Heart right ventricle (tissue), 16 donors: ENCODE results near the gene CHMP3. TPM values are rescaled to one million over a fixed set of nuclear protein-coding genes. Genes with fewer than 3 reads are reported as not detected.

ENCODE experiments used
- ATAC-seq, 8 donors: fragments of 200-7000 bp; cut with Tn5 transposase; one replicate each; pipeline ENCODE4 v1.9.1; 2020; ENCODE audit warnings: mild to moderate bottlenecking in 8 of 8, moderate library complexity in 8 of 8, moderate number of reproducible peaks in 1 of 8
- DNase-seq, 2 donors: peaks; one replicate each; pipeline ENCODE4 v3.0.0-alpha.2; 2020
- H3K27ac ChIP-seq, 10 donors: fragments of 200-600 bp; sonication (generic) in 2 of 10; one replicate each; pipeline versions ENCODE4 v1.5.0 to v1.8.0; 2020 to 2022; ENCODE audit warnings: mild to moderate bottlenecking in 3 of 10
- H3K27me3 ChIP-seq, 7 donors: fragments of 200-600 bp; one replicate each; pipeline ENCODE4 v1.8.0; 2021 to 2022; ENCODE audit warnings: mild to moderate bottlenecking in 2 of 7
- H3K36me3 ChIP-seq, 9 donors: fragments of 200-600 bp; sonication (generic) in 1 of 9; one replicate each; pipeline versions ENCODE4 v1.5.0 to v1.8.0; 2020 to 2022; ENCODE audit warnings: mild to moderate bottlenecking in 2 of 9
- H3K4me1 ChIP-seq, 9 donors: fragments of 200-600 bp; sonication (generic) in 1 of 9; one replicate each; pipeline versions ENCODE4 v1.5.0 to v1.8.0; 2020 to 2022; ENCODE audit warnings: mild to moderate bottlenecking in 4 of 9
- H3K4me3 ChIP-seq, 10 donors: fragments of 200-600 bp; sonication (generic) in 2 of 10; one replicate each; pipeline versions ENCODE4 v1.5.0 to v1.8.0; 2020 to 2022; ENCODE audit warnings: mild to moderate bottlenecking in 7 of 10, moderate library complexity in 2 of 10
- H3K9me3 ChIP-seq, 11 donors: fragments of 200-600 bp in 10 of 11; sonication (generic) in 2 of 11; one replicate each; pipeline versions ENCODE4 v1.5.0 to v1.8.0; 2013 to 2022; ENCODE audit warnings: mild to moderate bottlenecking in 2 of 11, control low read depth in 1 of 11, moderate library complexity in 1 of 11
- CTCF ChIP-seq, 9 donors: fragments of 200-600 bp; sonication (generic) in 2 of 9; IDR thresholded peaks; one replicate each; pipeline versions ENCODE4 v1.5.0 to v1.8.0; 2021 to 2022; ENCODE audit warnings: antibody characterized with exemption in 9 of 9, mild to moderate bottlenecking in 5 of 9, moderate library complexity in 1 of 9
- WGBS, 2 donors: extraction: QIAGEN DNeasy Blood & Tissue Kit; methylation state at CpG; one replicate each; pipeline ENCODE4 v1.1.7; 2013; ENCODE audit warnings: inconsistent platforms in 1 of 2; 5-methylcytosine and 5-hydroxymethylcytosine counted together
- intact Hi-C, 10 donors: fragments of 100-400 bp; cut with DNase I; formaldehyde crosslinking; loops; one replicate each; pipeline versions ENCODE4 v1.11.1 to v1.14.2; 2022
- polyA plus RNA-seq, 2 donors: library from polyadenylated mRNA; stranded (reverse); fragments of 200-250 nt; gene quantifications; one replicate each; pipeline ENCODE4 v1.2.3, GENCODE V29; 2013
- total RNA-seq, 10 donors: library from RNA; stranded (reverse); fragmentation: NEBNext Ultra II Directional in 3 of 10; extraction: Animal tissue kit (Norgen Biotek cat#: 25700) in 3 of 10; gene quantifications; one replicate each; pipeline versions ENCODE4 v1.2.1 to v1.2.4, GENCODE V29; 2021 to 2023
- donor health status: Arrhythmogenic right ventricular cardiomyopathy.
- donor health status: ischemic (EF 13 %, LVEDD 7.1; RV severe dilation, severe dysfunction).
- donor health status: healthy with polysubstance abuse.
- donor health status: DM: no; HTN: yes; CAD: no.
- donor health status: DM: no; HTN: no; CAD: no.
- donor health status: ischemic (EF 25% LVEDD 6.9; RV normal size, moderate dysfunction).
- donor health status: ischemic (EF 25% LVEDD 5.7; RV mildly dilated, moderate dysfunction).
- donor health status: healthy.
- donor health status: DM: yes; HTN: yes; CAD: no.
- donor health status: Ischemic cardiomyopathy.
- donor health status: ischemic (EF 35%, LVEDD 5.7; RV mildly dilated, moderate dysfunction).
- donor health status: nonischemic (EF 11% LVEDD 7.7; RV severe dilation, severe dysfunction).
- donor health status: DM: yes; HTN: yes; CAD: no.
- donor health status: PGD.
- donor health status: ischemic (EF 29% LVEDD 5.4; RV normal size, mild dysfunction).
- donor health status: nonischemic (EF 23%, LVEDD 6.1; RV moderate dilation, normal function).

Gene CHMP3
- total and polyA plus RNA-seq, 12 donors, result 31.3 to 180 (median 158) TPM

- peak overlapping the region in 4 of 10 donors; percentile 19 to 42 (median 32) for H3K27ac ChIP-seq
- no peak for TF ChIP-seq CTCF (IDR thresholded peaks at IDR 0.05)
Measured at GRCh38 chr2:86510436-86510933, 52.8 kb downstream of the CHMP3 start.

GRCh38 chr2:86507600-86507999, 55.6 kb downstream of the CHMP3 start:
- no peak for TF ChIP-seq CTCF (IDR thresholded peaks at IDR 0.05)
- intact Hi-C loops, result no loop called here
- Histone ChIP-seq H3K27ac (peak overlapping the region in 1 of 10 donors; percentile 18), H3K4me3 (no peak overlapping the region), H3K27me3 (no peaks in the 10 kb centered on the region), H3K9me3 (no peaks in the 10 kb centered on the region), H3K4me1 (peaks cover 0 to 27% (median 18%) of the 10 kb centered on the region in 9 donors), H3K36me3 (peaks cover 0 to 80% (median 28%) of the 10 kb centered on the region in 9 donors)
- WGBS, 2 donors, result 48 to 71% methylated on average over 7 of the region's 7 CpGs
- no peak for DNase-seq
- ATAC-seq, result peak in 7 of 8 donors; percentile 31 to 67 (median 52)

More at GRCh38 chr2:86510436-86510933, 52.8 kb downstream of the CHMP3 start:
- ATAC-seq (peak in 2 of 8 donors; percentile 27 to 33), DNase-seq (no peak)
- no peak overlapping the region for H3K4me3 ChIP-seq
- peaks cover 0 to 43% (median 19%) of the 10 kb centered on the region in 9 donors for H3K4me1 ChIP-seq
- WGBS, 2 donors, result 87 to 89% methylated on average over 4 of the region's 4 CpGs
- no peaks in the 10 kb centered on the region for H3K27me3 ChIP-seq
- H3K9me3 ChIP-seq, result no peaks in the 10 kb centered on the region
- peaks cover 0 to 51% (median 22%) of the 10 kb centered on the region in 9 donors for H3K36me3 ChIP-seq
- intact Hi-C loops, result loop anchor here in 4 of 10 donors (10.0 kb wide), 3 partner anchors 104 to 254 kb away; partner anchors contain the start of gene RNF103 (in 1 of the 4)

DNA sequence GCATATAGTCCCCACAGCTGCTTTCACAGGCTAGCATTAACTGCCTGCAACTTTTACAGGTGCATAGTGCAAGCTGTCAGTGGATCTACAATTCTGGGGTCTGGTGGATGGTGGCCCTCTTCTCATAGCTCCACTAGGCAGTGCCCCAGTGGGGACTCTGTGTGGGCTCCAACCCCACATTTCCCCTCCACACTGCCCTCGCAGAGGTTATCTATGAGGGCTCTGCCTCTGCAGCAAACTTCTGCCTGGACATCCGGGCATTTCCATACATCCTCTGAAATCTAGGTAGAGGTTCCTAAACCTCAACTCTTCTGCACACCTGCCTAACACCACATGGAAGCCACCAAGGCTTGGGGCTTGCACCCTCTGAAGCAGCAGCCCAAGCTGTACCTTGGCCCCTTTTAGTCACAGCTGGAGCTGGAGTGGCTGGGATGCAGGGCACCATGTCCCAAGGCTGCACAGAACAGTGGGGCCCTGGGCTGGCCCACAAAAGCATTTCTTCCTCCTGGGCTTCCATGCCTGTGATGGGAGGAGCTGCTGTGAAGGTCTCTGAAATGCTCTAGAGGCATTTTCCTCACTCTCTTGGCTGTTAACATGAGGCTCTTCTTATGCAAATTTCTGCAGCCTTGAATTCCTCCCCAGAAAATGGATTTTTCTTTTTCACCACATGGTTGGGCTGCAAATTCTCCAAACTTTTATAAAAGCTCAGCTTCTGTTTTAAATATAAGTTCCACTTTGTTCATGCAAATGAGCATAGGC, 62.7 kb downstream of the CHMP3 start:
- Histone ChIP-seq H3K9me3 (peaks cover 0 to 23% (median 0%) of the 10 kb centered on the region in 11 donors), H3K36me3 (peaks cover 0 to 100% (median 40%) of the 10 kb centered on the region in 9 donors), H3K27ac (no peak overlapping the region), H3K4me1 (no peaks in the 10 kb centered on the region), H3K4me3 (no peak overlapping the region), H3K27me3 (no peaks in the 10 kb centered on the region)
- intact Hi-C loops, result loop anchor here in 1 of 10 donors (5.0 kb wide), 1 partner anchor 1363 kb away; no protein-coding TSS in a partner anchor
- 97 to 98% methylated on average over 2 of the region's 2 CpGs for WGBS, 2 donors
- no peak for TF ChIP-seq CTCF (IDR thresholded peaks at IDR 0.05)
- ATAC-seq, result peak in 1 of 8 donors; percentile 22
- DNase-seq, result no peak

GRCh38 chr2:86499326-86499725, 63.9 kb downstream of the CHMP3 start:
- Histone ChIP-seq H3K4me1 (no peaks in the 10 kb centered on the region), H3K9me3 (peaks cover 0 to 23% (median 0%) of the 10 kb centered on the region in 11 donors), H3K36me3 (peaks cover 0 to 100% (median 35%) of the 10 kb centered on the region in 9 donors), H3K27ac (no peak overlapping the region), H3K4me3 (no peak overlapping the region), H3K27me3 (no peaks in the 10 kb centered on the region)
- no peak for TF ChIP-seq CTCF (IDR thresholded peaks at IDR 0.05)
- ATAC-seq, result no peak
- intact Hi-C loops, result no loop called here
- WGBS, 2 donors, result 98% methylated on average over 6 of the region's 6 CpGs
- no peak for DNase-seq
